EH (cell line): Measurements from ENCODE around the gene HERC2.

Experiments
- DNase-seq: peaks from one replicate; pipeline ENCODE4 v3.0.0-alpha.2; 2015; ENCODE audit warnings: low read depth

HERC2 gene

DNA sequence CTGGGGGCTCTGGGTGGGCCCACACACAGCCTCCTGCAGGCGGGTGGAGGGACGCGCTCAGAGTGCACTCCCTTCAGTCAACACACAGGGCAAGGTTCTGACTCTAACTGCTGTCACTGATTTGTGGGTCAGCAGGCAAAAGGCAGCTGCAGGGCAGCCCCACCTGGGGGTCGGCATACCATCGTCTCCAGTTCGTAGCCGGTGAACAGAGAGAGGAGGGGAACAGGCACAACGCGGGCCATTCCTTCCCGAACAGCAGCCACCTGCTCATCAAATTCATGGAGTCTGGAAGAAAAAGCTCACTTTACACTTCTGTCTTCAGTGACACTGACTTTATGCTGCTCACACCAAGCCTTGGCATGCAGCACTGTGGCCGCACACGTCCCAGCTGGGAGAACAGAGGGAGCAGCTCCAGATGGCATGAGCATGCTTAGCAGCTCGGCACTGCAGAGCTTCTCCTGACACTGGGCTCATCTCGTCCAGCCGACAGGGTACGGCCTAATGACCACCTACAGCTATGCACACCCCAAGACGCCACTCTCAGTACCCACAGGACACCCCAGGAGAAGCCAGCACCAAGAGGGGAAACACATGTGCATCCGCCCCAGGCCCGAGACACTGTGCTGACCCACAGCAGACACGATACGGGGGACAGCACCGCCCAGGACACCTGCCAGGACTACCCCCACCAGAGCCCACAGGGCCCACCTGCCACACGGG is 208.4 kb downstream of the HERC2 start:
- DNase-seq, result no peak

DNA sequence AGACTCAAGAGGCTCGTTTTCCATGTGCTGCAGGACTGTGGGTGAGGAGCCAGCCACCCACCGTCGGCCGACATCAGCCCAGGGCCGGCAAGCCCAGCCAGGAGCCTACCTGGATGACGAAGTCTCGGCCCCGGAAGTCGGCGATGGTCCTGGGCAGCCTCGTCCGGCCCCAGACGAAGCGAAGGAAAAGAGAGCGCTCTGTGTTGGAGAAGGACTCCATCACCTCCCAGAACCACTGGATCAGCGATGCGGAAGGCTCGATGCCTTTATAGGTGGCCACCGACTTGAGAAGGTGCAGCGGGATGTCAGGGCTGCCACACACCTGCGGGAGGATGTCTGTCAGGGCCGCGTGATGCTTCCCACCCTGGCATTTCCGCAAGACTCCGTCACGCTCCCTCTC is 209.0 kb downstream of the HERC2 start:
- no peak for DNase-seq

- DNase-seq, result no peak
Measured at GRCh38 chr15:28112101-28112760, 209.7 kb downstream of the HERC2 start.

DNA sequence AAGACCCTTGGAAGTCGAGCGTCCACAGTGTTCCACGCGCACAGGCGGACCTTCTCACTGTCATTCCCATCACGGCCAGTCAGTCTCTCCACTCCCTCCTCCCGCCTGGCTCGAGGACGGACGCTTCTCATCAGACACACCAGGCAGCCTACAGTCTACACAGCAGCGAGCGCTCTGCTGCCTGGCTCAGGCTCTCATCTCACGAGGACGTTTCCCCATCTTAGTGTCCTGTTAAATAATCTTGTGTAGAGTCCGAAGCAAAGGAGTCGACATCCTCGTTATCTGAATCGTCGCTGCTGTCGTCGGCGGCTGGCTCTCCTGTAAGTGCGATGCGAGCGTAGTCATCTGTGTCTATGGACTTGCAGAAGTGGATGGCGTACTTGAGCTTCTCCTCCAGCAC is 210.4 kb downstream of the HERC2 start:
- no peak for DNase-seq

- no peak for DNase-seq
Measured at GRCh38 chr15:28110481-28110881, 211.5 kb downstream of the HERC2 start.

GRCh38 chr15:28109626-28110455 is 212.1 kb downstream of the HERC2 start:
- no peak for DNase-seq

DNA sequence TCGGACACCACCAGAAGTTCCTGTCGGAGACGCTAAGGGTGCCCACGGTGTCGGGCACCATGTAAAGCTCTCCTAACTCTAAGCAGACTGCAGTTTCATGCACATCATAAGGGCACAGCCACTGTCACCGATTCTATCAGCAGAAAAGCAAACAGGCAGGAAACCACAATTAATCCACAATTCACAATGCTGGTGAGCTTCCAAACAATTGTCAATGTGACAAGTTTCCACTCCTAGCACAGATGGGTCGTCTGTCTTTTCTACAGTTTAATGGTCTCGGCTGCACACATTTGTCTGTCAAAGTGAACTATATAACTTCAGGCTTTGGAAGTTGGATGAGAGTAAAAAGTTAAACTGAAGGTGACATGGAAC is 214.1 kb downstream of the HERC2 start:
- DNase-seq, result no peak

GRCh38 chr15:28107111-28107903 is 214.7 kb downstream of the HERC2 start:
- peak; percentile 19 for DNase-seq

GRCh38 chr15:28106294-28107110 is 215.5 kb downstream of the HERC2 start:
- DNase-seq, result peak; percentile 23

DNA sequence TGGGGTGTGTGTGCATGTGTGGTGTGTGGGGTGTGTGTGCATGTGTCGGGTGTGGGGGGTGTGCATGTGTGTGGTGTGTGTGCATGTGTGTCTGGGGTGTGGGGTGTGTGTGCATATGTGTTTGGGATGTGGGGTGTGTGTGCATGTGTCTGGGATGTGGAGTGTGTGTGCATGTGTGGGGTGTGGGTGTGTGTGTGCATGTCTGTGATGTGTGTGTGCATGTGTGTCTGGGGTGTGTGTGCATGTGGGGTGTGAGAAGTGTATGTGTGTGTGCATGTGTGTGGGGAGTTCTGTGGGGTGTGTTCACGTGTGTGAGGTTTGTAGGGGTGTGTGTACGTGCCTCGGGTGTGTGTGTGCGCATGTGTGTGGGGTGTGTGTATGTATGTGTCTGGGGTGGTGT is 216.2 kb downstream of the HERC2 start:
- no peak for DNase-seq

DNA sequence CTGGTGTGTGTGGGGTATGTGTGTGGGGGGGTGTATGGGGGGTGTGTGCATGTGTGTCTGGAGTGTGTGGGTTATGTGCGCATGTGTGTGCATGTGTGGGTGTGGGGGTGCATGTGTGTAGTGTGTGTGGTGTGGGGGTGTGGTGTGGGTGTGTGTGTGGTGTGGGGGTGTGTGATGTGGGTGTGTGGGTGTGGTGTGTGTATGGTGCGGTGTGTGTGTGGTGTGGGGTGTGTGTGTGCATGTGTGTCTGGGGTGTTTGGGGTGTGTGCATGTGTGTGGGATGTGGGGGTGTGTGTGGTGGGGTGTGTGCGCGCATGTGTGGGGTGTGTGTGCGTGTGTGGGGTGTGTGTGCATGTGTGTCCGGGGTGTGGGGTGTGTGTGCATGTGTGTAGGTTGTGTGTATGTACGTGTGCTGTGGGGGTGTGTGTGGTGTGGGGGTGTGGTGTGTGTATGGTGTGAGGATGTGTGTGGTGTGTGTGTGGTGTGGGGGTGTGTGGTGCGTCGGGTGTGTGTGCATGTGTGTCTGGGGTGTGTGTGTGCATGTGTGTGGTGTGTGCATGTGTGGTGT is 216.7 kb downstream of the HERC2 start:
- no peak for DNase-seq

DNA sequence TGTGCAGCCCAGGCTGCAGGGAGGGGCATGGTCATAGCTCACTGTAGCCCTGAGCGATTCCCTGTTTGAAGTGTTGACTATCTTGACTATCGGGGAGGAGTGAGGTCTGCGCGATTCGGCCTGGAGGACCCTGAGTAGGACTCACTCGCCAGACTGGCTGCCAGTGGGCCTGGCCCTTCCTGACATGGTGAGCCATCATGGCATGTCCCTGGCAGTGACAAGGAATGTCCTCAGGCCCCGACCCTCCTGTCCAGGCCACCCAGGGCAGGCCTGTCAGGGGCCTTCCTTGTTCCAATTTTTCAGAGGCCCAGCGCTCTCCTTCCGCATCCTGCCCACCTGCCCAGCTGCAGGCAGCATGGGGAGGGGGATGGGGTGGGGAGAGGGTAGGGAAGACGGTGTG is 217.7 kb downstream of the HERC2 start:
- no peak for DNase-seq

- no peak for DNase-seq
Measured at GRCh38 chr15:28103831-28104230, 218.1 kb downstream of the HERC2 start.

DNA sequence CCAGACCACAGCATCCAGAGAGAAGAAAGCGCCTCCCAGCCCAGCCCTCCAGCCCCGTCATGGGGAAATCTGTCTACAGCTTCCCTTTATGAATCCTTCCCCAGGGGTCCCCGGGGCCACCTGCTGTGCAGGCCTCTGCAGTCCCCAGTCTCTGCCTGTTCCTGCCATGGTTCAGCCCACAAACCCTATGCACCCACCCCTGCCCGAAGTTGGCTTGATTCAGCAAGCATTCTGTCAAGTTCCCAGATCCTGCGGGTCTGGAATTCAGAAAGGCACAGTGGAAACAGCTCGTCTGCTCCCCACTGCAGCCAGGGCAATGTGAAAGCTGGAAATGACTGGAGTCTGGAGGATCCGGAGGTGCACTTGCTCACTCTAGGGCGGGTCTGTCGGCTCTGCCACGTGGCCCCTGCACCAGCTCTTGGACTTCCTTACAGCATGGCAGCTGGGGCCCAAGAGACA is 220.0 kb downstream of the HERC2 start:
- no peak for DNase-seq

DNA sequence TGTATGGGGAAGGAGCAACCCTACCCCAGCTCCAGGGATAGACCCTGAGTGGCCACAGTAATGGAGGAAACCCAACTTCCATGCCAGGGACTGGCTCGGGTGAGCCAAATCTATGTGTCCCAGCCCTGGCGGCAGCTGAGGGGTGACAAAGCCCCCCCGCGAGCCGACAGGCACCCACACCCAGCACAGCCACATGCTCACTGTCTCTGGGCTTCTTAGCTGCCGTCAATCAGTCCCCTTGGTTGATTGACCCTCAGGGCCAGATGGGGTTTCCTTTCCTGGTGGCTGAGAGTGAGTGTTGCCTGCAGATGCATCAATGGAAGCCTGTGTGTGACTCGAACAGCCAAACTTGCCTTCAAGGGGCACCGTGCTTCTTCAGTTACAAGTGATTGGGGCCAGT is 220.8 kb downstream of the HERC2 start:
- DNase-seq, result no peak

DNA sequence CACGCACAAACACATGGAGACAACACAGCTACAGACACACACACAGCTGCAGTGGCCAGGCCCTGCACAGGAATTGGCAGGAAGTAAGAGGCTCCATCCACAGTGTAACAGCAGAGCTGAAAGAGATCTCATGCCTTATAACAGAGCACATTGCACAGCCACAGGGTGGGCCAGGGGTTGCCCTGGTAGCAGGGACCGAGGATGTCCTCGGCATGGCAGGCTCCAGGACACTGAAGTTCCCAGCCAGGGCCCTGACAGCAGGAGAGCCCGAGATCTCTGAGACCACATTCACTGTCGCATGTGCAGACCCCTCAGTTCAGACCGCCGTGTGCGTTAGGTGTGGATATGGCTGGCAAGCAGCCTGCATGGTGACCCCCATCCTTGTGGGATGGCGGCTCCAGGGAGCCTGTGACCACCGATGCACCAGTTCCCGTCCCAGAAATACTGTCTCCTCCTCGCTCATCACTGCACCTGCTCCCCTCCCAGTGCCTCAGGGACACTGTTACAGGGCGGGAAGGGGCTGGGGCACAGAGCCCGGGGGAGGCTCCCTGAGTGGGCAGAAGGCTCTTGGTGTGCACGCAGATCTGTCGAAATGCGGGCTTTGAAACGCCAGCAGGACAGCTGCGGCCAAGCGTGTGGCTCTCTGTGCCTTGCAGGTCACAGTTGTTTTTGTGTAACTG is 221.3 kb downstream of the HERC2 start:
- no peak for DNase-seq

GRCh38 chr15:28099555-28100140 is 222.3 kb downstream of the HERC2 start:
- DNase-seq, result no peak

DNA sequence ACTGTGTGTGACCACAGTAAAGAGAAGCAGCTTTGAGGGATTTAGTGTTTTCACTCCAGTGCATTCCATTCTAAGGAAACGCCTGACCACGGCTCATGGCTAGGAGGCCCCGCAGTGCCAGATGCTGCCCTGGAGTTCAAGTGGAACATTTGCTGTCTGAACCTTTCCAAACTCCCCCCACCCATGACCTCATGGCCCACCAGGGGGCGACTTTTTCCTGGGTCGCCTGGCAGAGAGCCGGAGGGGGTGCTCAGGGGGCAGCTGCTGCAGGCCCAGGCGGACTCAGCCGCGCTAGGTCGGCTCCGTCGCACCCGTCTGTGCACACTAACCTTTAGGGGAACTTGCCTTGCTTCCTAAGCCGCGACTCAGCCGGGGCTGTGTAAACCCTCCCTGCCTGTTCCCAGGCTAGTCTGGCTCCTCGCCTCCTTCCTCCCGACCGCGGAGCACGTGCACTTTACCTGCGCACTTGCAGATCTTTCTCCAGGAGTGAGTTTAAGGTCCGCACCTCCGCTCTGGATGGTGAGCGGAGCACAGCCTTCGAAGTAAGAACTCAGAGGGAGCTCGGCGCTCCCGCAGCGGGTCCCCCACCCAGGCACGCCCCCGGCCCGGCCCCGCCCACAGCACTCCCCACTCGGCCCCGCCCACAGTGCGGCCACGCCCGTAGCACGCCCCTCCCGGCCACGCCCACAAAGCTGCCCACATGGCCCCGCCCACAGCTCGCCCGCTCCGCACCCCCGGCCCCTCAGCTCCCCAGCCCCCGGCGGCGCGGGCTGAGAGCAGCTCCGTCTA is 223.0 kb downstream of the HERC2 start, which contains the start of gene OCA2:
Gene OCA2, minus strand, starts transcription at position 550 of the 789 bp plus-strand sequence. CDS start 17,441 bp downstream, outside the sequence.
- peak; percentile 56 for DNase-seq

- no peak for DNase-seq
Measured at GRCh38 chr15:28098360-28098765, 223.6 kb downstream of the HERC2 start.
